Mammary epithelial cell (primary cell): ENCODE data around the gene TAF1B.

Source experiments
- CTCF ChIP-seq, 2 donors: IDR thresholded peaks in 1 of 2; conservative IDR thresholded peaks in 1 of 2; 2 replicates each; pipeline ENCODE4 v1.5.1; 2011 to 2012; ENCODE audit warnings: inconsistent platforms in 2 of 2, low read length in 2 of 2, mild to moderate bottlenecking in 2 of 2, control low read depth in 1 of 2, low read depth in 1 of 2; ENCODE audit not compliant: insufficient read depth in 1 of 2; ENCODE audit errors: extremely low read depth in 1 of 2
- EZH2 ChIP-seq: IDR thresholded peaks from 2 replicates; pipeline ENCODE4 v1.6.1; 2012; ENCODE audit warnings: low read length, inconsistent platforms, borderline replicate concordance

DNA sequence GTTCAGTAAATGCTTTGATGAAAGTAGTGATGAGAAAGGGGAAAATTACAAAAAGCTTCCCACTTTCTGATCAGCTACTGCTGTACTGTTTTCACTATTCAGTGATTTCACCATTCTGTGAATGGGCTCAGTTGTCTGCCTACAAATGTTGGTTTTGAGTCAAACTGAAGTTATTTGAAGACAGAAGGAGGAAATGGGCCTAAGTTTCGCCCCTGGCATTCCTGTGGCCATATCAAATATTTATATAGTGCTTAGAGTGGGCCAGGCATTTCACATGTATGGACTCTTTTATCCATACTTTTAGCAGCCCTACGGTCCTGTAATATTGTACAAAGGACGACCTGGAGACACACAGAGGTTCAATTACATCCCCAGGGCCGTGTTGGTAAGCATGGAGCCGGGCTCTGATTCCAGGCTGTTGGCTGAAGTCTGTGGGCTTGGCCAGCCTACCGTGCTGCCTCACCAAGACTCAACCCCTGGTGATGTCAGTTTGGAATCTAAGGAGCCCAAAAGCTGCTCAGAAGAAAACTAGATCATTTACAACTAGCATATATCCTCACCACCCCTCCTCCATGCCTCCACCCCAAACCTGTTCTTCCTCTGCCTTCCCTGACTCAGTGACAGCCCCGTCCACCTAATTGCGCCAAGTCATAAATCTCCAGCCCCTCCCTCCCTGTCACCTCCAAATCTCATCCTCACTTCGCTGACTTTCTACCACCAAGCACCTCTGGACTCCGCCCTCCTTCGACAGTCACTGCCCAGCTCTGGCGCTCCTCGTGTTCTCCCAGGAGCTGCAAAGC lies 98.1 kb downstream of the TAF1B start:
- TF ChIP-seq CTCF (conservative IDR thresholded peaks at IDR 0.05 in 1 of 2, IDR thresholded peaks at IDR 0.05 in 1 of 2; ENCODE audit: extremely low read depth in 1 of 2, insufficient read depth in 1 of 2, low read depth in 1 of 2, low read length in 2 of 2) (no peak), EZH2 (no peak)
